ENCODE measurements around the gene MAP2K3. TPM values are rescaled to one million over a fixed set of nuclear protein-coding genes. Genes with fewer than 3 reads are reported as not detected.
"Not testable (repeated sequence)": the region's sequence is repeated elsewhere in the genome, so short reads cannot be mapped to it uniquely, and the experiment has no call there.

The MAP2K3 gene
- total RNA-seq, 3 donors from 2014 or later: 46.0 to 75.5 (median 67.1) TPM

- no peak for ATAC-seq
- TF ChIP-seq CTCF (IDR thresholded peaks at IDR 0.05): no peak
- peak in 1 of 3 donors; percentile 17 for DNase-seq
- Histone ChIP-seq H3K36me3 (ENCODE audit: low read depth) (no peaks in the 10 kb centered on the region), H3K4me3 (no peak overlapping the region), H3K4me1 (ENCODE audit: low read depth) (no peaks in the 10 kb centered on the region), H3K9me3 (no peaks in the 10 kb centered on the region)
- intact Hi-C loops (cut with DNase I, micrococcal nuclease): no loop called here
Observed at GRCh38 chr17:21330436-21331160, 46.1 kb downstream of the MAP2K3 start.

- H3K4me3 ChIP-seq; H3K36me3 ChIP-seq (ENCODE audit: low read depth); H3K9me3 ChIP-seq; intact Hi-C loops (cut with DNase I, micrococcal nuclease); ATAC-seq; H3K4me1 ChIP-seq (ENCODE audit: low read depth): not testable (repeated sequence)
- peak in 1 of 3 donors; percentile 22 for DNase-seq
Observed at GRCh38 chr17:21336541-21337294, 52.2 kb downstream of the MAP2K3 start.

GRCh38 chr17:21337981-21338625 lies 53.6 kb downstream of the MAP2K3 start:
- ATAC-seq; H3K4me1 ChIP-seq (ENCODE audit: low read depth); H3K4me3 ChIP-seq; H3K36me3 ChIP-seq (ENCODE audit: low read depth); intact Hi-C loops (cut with DNase I, micrococcal nuclease); H3K9me3 ChIP-seq: not testable (repeated sequence)
- DNase-seq: peak in 1 of 3 donors; percentile 37

- intact Hi-C loops (cut with DNase I, micrococcal nuclease): no loop called here
- Histone ChIP-seq H3K9me3 (no peaks in the 10 kb centered on the region), H3K36me3 (ENCODE audit: low read depth) (no peaks in the 10 kb centered on the region), H3K4me1 (ENCODE audit: low read depth) (no peaks in the 10 kb centered on the region), H3K4me3 (no peak overlapping the region)
- TF ChIP-seq CTCF (IDR thresholded peaks at IDR 0.05): no peak
- DNase-seq: peak in 1 of 3 donors; percentile 25
- ATAC-seq: no peak
Observed at GRCh38 chr17:21339011-21339410, 54.5 kb downstream of the MAP2K3 start.

GRCh38 chr17:21339571-21339970 lies 55.1 kb downstream of the MAP2K3 start:
- H3K36me3 ChIP-seq (ENCODE audit: low read depth); H3K4me1 ChIP-seq (ENCODE audit: low read depth); H3K4me3 ChIP-seq; ATAC-seq; H3K9me3 ChIP-seq; intact Hi-C loops (cut with DNase I, micrococcal nuclease): not testable (repeated sequence)
- DNase-seq: peak in 1 of 3 donors; percentile 7

- H3K4me3 ChIP-seq; DNase-seq; ATAC-seq; H3K36me3 ChIP-seq (ENCODE audit: low read depth); H3K9me3 ChIP-seq; intact Hi-C loops (cut with DNase I, micrococcal nuclease); H3K4me1 ChIP-seq (ENCODE audit: low read depth): not testable (repeated sequence)
Observed at GRCh38 chr17:21340407-21340806, 55.9 kb downstream of the MAP2K3 start.

GRCh38 chr17:21341279-21341678 lies 56.8 kb downstream of the MAP2K3 start:
- H3K9me3 ChIP-seq; H3K4me3 ChIP-seq; ATAC-seq; H3K36me3 ChIP-seq (ENCODE audit: low read depth); intact Hi-C loops (cut with DNase I, micrococcal nuclease); H3K4me1 ChIP-seq (ENCODE audit: low read depth): not testable (repeated sequence)
- DNase-seq: peak in 1 of 3 donors; percentile 7

- ATAC-seq; H3K9me3 ChIP-seq; H3K4me3 ChIP-seq; H3K36me3 ChIP-seq (ENCODE audit: low read depth); intact Hi-C loops (cut with DNase I, micrococcal nuclease); H3K4me1 ChIP-seq (ENCODE audit: low read depth): not testable (repeated sequence)
- DNase-seq: peak in 1 of 3 donors; percentile 10
Observed at GRCh38 chr17:21341925-21342540, 57.5 kb downstream of the MAP2K3 start.

- H3K9me3 ChIP-seq; ATAC-seq; H3K36me3 ChIP-seq (ENCODE audit: low read depth); H3K4me1 ChIP-seq (ENCODE audit: low read depth); H3K4me3 ChIP-seq; intact Hi-C loops (cut with DNase I, micrococcal nuclease): not testable (repeated sequence)
- DNase-seq: peak in 1 of 3 donors; percentile 25
Observed at GRCh38 chr17:21343061-21343949, 58.8 kb downstream of the MAP2K3 start.

- DNase-seq; H3K4me3 ChIP-seq; intact Hi-C loops (cut with DNase I, micrococcal nuclease); H3K9me3 ChIP-seq; H3K4me1 ChIP-seq (ENCODE audit: low read depth); ATAC-seq; H3K36me3 ChIP-seq (ENCODE audit: low read depth): not testable (repeated sequence)
Observed at GRCh38 chr17:21344801-21345200, 60.3 kb downstream of the MAP2K3 start.

All from mucosa of descending colon (tissue), 3 donors.